HepG2 (cell line): ENCODE data around the gene CNOT8. TPM values are rescaled to one million over a fixed set of nuclear protein-coding genes. Genes with fewer than 3 reads are reported as not detected.

ENCODE experiments used
- CREB1 ChIP-seq, 2 experiments: fragments of 450-650 bp in 1 of 2; IDR thresholded peaks; 2 replicates each; pipeline ENCODE4 v1.6.1; 2016 to 2017; ENCODE audit warnings: control low read depth in 1 of 2, mild to moderate bottlenecking in 1 of 2, missing compliant biosample characterization in 1 of 2, missing genetic modification characterization in 1 of 2
- EEA1 ChIP-seq: sonication (generic); formaldehyde crosslinking; IDR thresholded peaks from 2 replicates; pipeline ENCODE4 v1.5.1; 2020; ENCODE audit warnings: mild to moderate bottlenecking, missing genetic modification reagents, borderline replicate concordance
- GATA4 ChIP-seq: sonication (generic); IDR thresholded peaks from 2 replicates; pipeline ENCODE4 v1.6.1; 2016; ENCODE audit warnings: antibody characterized with exemption, low read depth, borderline replicate concordance
- HDAC6 ChIP-seq: fragments of 200-600 bp; sonication (generic); IDR thresholded peaks from 2 replicates; pipeline ENCODE4 v1.7.0; 2017; ENCODE audit warnings: mild to moderate bottlenecking, antibody characterized with exemption, low read length, low read depth
- PAF1 ChIP-seq: IDR thresholded peaks from 2 replicates; pipeline ENCODE4 v1.6.1; 2016; ENCODE audit warnings: missing genetic modification reagents, missing compliant biosample characterization
- RERE ChIP-seq: IDR thresholded peaks from 2 replicates; pipeline ENCODE4 v1.6.1; 2016; ENCODE audit warnings: low read depth, missing genetic modification reagents, missing compliant biosample characterization
- SNAPC4 ChIP-seq: sonication (generic); formaldehyde crosslinking; IDR thresholded peaks from 2 replicates; pipeline ENCODE4 v1.4.0; 2020; ENCODE audit warnings: mild to moderate bottlenecking, missing genetic modification reagents
- ZBED4 ChIP-seq: sonication (generic); formaldehyde crosslinking; IDR thresholded peaks from 2 replicates; pipeline ENCODE4 v1.4.0; 2020; ENCODE audit warnings: missing genetic modification reagents, borderline replicate concordance
- ZBTB1 ChIP-seq: sonication (generic); formaldehyde crosslinking; IDR thresholded peaks from 2 replicates; pipeline ENCODE4 v1.4.0; 2020; ENCODE audit warnings: missing genetic modification reagents, borderline replicate concordance
- ZNF468 ChIP-seq: sonication (generic); formaldehyde crosslinking; IDR thresholded peaks from 2 replicates; pipeline ENCODE4 v1.8.0; 2022; ENCODE audit warnings: mild to moderate bottlenecking, moderate library complexity, missing genetic modification reagents
- ZNF776 ChIP-seq: sonication (generic); formaldehyde crosslinking; IDR thresholded peaks from 2 replicates; pipeline ENCODE4 v1.4.0; 2020; ENCODE audit warnings: mild to moderate bottlenecking, missing genetic modification reagents
- polyA plus RNA-seq, 8 experiments: library from polyadenylated mRNA; depleted of rRNA in 3 of 8; stranded (reverse) in 7 of 8; unstranded in 1 of 8; fragments of >200 nt; fragmentation: Illumina TruSeq in 4 of 8; extraction: Trizol in 4 of 8; gene quantifications; 2 replicates each; pipeline versions ENCODE4 v1.2.1 to v1.2.3, GENCODE V29; 2011 to 2016; ENCODE audit warnings: low read depth in 4 of 8, missing spikeins in 1 of 8, mixed read lengths in 1 of 8; ENCODE audit not compliant: insufficient read depth in 1 of 8
- total RNA-seq, 5 experiments: library from RNA; depleted of rRNA; stranded (reverse); fragments of >200 nt; fragmentation: Illumina TruSeq; extraction: Trizol; gene quantifications; 2 replicates each; pipeline ENCODE4 v1.2.3, GENCODE V29; 2016; ENCODE audit warnings: low read depth in 1 of 5

The CNOT8 gene
- total and polyA plus RNA-seq, 2 of the 13 experiments (the other 11 are each of a cell fraction or from before 2014, with no cell fraction given): 37.1 to 74.9 TPM

GRCh38 chr5:154842689-154843530 is 15.5 kb upstream of the CNOT8 start (continued):
- TF ChIP-seq RERE (CRISPR knock-in tag): peak; percentile 97
- TF ChIP-seq ZNF468 (CRISPR knock-in tag): no peak
- TF ChIP-seq ZBED4 (CRISPR knock-in tag): peak; percentile 74; the same call in 1 of the 2 replicates
- TF ChIP-seq EEA1 (CRISPR knock-in tag): no peak
- TF ChIP-seq GATA4: peak; percentile 97
- TF ChIP-seq HDAC6: no peak
- no peak for TF ChIP-seq ZBTB1 (CRISPR knock-in tag)
- no peak for TF ChIP-seq CREB1 (IDR thresholded peaks at IDR 0.05)
- TF ChIP-seq CREB1 (CRISPR knock-in tag; IDR thresholded peaks at IDR 0.05): peak; percentile 57; the same call in 1 of the 2 replicates
- TF ChIP-seq PAF1 (CRISPR knock-in tag): no peak
- no peak for TF ChIP-seq ZNF776 (CRISPR knock-in tag)
- TF ChIP-seq SNAPC4 (CRISPR knock-in tag): no peak
